IPS DF 6.9 (cell line): ENCODE results near the gene GPR39.

Experiments
- DNase-seq: peaks from one replicate; pipeline ENCODE4 v3.0.0-alpha.2; 2013; ENCODE audit warnings: low read depth, low spot score
- H3K27ac ChIP-seq: one replicate; pipeline ENCODE4 v1.5.1; 2013; ENCODE audit warnings: low read length, control low read depth
- H3K27me3 ChIP-seq: 2 replicates; pipeline ENCODE4 v1.6.1; 2013; ENCODE audit warnings: mild to moderate bottlenecking, low read length; ENCODE audit not compliant: control insufficient read depth, insufficient read depth
- H3K36me3 ChIP-seq: 2 replicates; pipeline ENCODE4 v1.6.1; 2013; ENCODE audit warnings: low read length; ENCODE audit not compliant: control insufficient read depth, insufficient read depth
- H3K4me1 ChIP-seq: 2 replicates; pipeline ENCODE4 v1.6.1; 2013; ENCODE audit warnings: low read length; ENCODE audit not compliant: control insufficient read depth, insufficient read depth
- H3K4me3 ChIP-seq: 2 replicates; pipeline ENCODE4 v1.5.1; 2013; ENCODE audit warnings: mild to moderate bottlenecking, low read length
- H3K9me3 ChIP-seq: 2 replicates; pipeline ENCODE4 v1.6.1; 2013; ENCODE audit warnings: low read length, inconsistent platforms; ENCODE audit not compliant: control insufficient read depth, insufficient read depth
- WGBS: extraction: QIAGEN DNeasy Blood & Tissue Kit; methylation state at CpG from one replicate; pipeline ENCODE4 v1.1.7; 2013; ENCODE audit warnings: mixed read lengths, missing lambda C conversion rate; ENCODE audit not compliant: insufficient read length, insufficient coverage; 5-methylcytosine and 5-hydroxymethylcytosine counted together

The GPR39 gene

DNA sequence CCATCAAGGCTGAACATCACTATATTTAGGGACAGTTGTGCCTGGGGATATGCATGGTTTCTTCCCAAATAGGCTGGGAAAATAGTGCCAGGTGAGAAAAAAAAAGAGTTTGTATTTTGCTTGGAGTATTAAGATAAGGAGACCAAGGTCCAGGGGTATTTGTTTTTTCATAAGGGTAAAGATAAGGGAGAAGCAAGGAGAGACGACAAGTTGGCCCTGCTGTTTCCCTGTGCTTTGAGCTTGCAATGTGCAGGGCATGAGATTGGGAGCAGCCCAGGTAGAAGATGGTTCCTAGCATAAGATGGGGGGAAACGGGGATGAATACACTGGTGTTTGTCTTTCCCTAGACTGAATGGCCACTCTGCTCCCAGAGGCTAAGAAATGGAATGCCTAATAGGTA lies 8.8 kb upstream of the GPR39 start:
- Histone ChIP-seq H3K27me3 (no peaks in the 10 kb centered on the region; the same call in 1 of the 2 replicates), H3K9me3 (no peaks in the 10 kb centered on the region), H3K4me3 (no peak overlapping the region), H3K4me1 (0 out of 2 replicates have a peak, but pooled peaks cover 1% of the 10 kb centered on the region), H3K36me3 (no peaks in the 10 kb centered on the region), H3K27ac (no peak overlapping the region)
- WGBS, result no CpG with 5 or more reads among the region's 2 CpGs
- no peak for DNase-seq

- no peaks in the 10 kb centered on the region for H3K9me3 ChIP-seq
- DNase-seq, result no peak
- WGBS, result no CpG with 5 or more reads among the region's 1 CpG
- peaks cover 4% of the 10 kb centered on the region; the same call in 1 of the 2 replicates for H3K4me1 ChIP-seq
- H3K27ac ChIP-seq, result no peak overlapping the region
- no peaks in the 10 kb centered on the region for H3K36me3 ChIP-seq
- peaks cover 4% of the 10 kb centered on the region; the same call in 1 of the 2 replicates for H3K27me3 ChIP-seq
- H3K4me3 ChIP-seq, result no peak overlapping the region
These were observed 4.6 kb upstream of the GPR39 start for GRCh38 chr2:132412021-132412420.

GRCh38 chr2:132414081-132414480 lies 2.5 kb upstream of the GPR39 start:
- Histone ChIP-seq H3K4me3 (no peak overlapping the region), H3K27ac (no peak overlapping the region), H3K4me1 (peaks cover 4% of the 10 kb centered on the region), H3K36me3 (no peaks in the 10 kb centered on the region), H3K9me3 (no peaks in the 10 kb centered on the region), H3K27me3 (peaks cover 4% of the 10 kb centered on the region; the same call in 1 of the 2 replicates)
- no CpG with 5 or more reads among the region's 6 CpGs for WGBS
- DNase-seq, result no peak

GRCh38 chr2:132415256-132415914 lies 1.2 kb upstream of the GPR39 start:
- peaks cover 4% of the 10 kb centered on the region for H3K4me1 ChIP-seq
- H3K27ac ChIP-seq, result no peak overlapping the region
- WGBS, result no CpG with 5 or more reads among the region's 9 CpGs

DNA sequence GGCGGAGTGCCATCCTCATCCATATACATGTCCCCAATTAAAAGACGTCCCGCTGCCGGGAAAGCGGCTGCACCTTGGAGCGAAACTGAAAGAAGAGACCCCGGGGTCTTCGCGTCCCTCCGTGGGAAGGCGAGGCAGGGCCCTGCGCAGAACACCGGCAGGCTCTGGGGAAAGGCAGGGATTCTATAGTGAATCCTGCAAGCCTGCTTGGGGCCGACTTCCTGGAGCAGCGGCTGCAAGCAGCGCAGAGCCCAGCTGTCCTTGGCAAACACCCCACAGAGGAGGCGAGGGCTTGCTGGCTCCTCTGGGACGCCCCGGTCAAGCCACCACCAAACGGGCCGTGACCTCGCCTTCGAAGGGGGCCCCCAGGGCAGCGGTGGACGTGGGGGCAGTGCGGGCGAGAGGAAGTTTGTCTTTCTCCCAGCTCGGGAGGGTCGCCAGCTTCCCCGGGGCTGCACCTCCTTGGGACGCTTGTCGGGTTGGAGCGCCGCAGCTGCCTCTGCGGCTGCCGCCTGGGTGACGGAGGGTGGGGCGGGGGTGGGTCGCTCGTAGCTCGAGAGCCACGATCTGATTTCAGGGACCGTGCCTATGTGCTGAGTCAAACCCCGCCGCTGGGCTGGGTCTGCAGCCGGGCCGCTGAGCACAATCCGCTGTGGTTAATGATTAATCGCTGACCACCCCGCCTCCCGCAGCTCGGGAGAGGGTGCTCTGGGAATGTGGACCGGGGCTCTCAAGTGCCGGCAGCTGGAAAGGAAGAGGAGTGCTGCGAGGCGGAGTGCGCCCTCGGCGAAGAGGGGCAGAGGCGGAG lies 486 bp upstream of the GPR39 start:
- H3K27me3 ChIP-seq, result peaks cover 4% of the 10 kb centered on the region; the same call in 1 of the 2 replicates
- no CpG with 5 or more reads among the region's 60 CpGs for WGBS
- H3K36me3 ChIP-seq, result no peaks in the 10 kb centered on the region
- no peak overlapping the region for H3K27ac ChIP-seq
- H3K4me3 ChIP-seq, result peak overlapping the region; percentile 60; the same call in 1 of the 2 replicates
- no peaks in the 10 kb centered on the region for H3K9me3 ChIP-seq
- DNase-seq, result no peak
- H3K4me1 ChIP-seq, result peaks cover 4% of the 10 kb centered on the region

More at GRCh38 chr2:132415256-132415914, 1.2 kb upstream of the GPR39 start:
- no peaks in the 10 kb centered on the region for H3K9me3 ChIP-seq
- H3K4me3 ChIP-seq, result peak overlapping the region; percentile 60; the same call in 1 of the 2 replicates
- no peaks in the 10 kb centered on the region for H3K36me3 ChIP-seq
- DNase-seq, result no peak
- peaks cover 4% of the 10 kb centered on the region; the same call in 1 of the 2 replicates for H3K27me3 ChIP-seq

DNA sequence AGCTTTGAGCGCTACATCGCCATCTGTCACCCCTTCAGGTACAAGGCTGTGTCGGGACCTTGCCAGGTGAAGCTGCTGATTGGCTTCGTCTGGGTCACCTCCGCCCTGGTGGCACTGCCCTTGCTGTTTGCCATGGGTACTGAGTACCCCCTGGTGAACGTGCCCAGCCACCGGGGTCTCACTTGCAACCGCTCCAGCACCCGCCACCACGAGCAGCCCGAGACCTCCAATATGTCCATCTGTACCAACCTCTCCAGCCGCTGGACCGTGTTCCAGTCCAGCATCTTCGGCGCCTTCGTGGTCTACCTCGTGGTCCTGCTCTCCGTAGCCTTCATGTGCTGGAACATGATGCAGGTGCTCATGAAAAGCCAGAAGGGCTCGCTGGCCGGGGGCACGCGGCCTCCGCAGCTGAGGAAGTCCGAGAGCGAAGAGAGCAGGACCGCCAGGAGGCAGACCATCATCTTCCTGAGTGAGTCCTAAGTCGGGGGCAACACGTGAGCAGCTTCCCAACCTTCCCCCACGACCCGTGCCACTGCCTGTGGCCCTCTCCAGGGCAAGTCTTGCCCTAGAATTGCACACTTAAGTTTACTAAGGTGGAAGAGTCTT lies 928 bp downstream of the GPR39 start:
- DNase-seq, result no peak
- Histone ChIP-seq H3K27me3 (peaks cover 4% of the 10 kb centered on the region; the same call in 1 of the 2 replicates), H3K27ac (no peak overlapping the region), H3K9me3 (no peaks in the 10 kb centered on the region), H3K4me3 (no peak overlapping the region), H3K36me3 (no peaks in the 10 kb centered on the region), H3K4me1 (peaks cover 4% of the 10 kb centered on the region)
- WGBS, result no CpG with 5 or more reads among the region's 30 CpGs

DNA sequence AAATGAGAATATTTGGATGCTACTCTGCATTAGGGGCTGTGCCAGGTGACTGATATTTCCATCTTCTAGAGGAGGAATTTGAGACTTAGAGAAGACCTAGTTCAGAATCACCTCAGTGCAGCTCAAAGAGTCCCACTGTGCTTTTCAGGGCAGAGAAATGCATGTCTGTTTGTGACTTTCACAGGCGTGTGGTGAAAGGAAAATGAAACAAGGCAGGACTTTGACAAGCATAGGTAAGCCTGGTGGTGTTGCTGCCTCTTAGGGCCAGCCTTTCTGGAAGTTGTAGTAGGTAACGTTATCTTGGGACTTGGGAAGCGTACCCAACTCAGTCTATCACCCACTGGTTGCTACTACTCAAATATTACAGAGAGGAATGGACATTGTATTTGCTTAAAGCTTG lies 2.6 kb downstream of the GPR39 start:
- H3K27me3 ChIP-seq, result peaks cover 4% of the 10 kb centered on the region; the same call in 1 of the 2 replicates
- peaks cover 4% of the 10 kb centered on the region for H3K4me1 ChIP-seq
- H3K27ac ChIP-seq, result no peak overlapping the region
- H3K36me3 ChIP-seq, result no peaks in the 10 kb centered on the region
- no peak overlapping the region for H3K4me3 ChIP-seq
- no CpG with 5 or more reads among the region's 3 CpGs for WGBS
- DNase-seq, result no peak
- no peaks in the 10 kb centered on the region for H3K9me3 ChIP-seq

- H3K9me3 ChIP-seq, result no peaks in the 10 kb centered on the region
- H3K36me3 ChIP-seq, result no peaks in the 10 kb centered on the region
- no CpG with 5 or more reads among the region's 6 CpGs for WGBS
- H3K27me3 ChIP-seq, result peaks cover 4% of the 10 kb centered on the region; the same call in 1 of the 2 replicates
- no peak overlapping the region for H3K4me3 ChIP-seq
- DNase-seq, result no peak
- H3K4me1 ChIP-seq, result peaks cover 4% of the 10 kb centered on the region
- H3K27ac ChIP-seq, result no peak overlapping the region
These were observed 3.3 kb downstream of the GPR39 start for GRCh38 chr2:132419941-132420340.

- Histone ChIP-seq H3K4me1 (peaks cover 2% of the 10 kb centered on the region; the same call in 1 of the 2 replicates), H3K27me3 (no peaks in the 10 kb centered on the region), H3K9me3 (no peaks in the 10 kb centered on the region), H3K4me3 (no peak overlapping the region), H3K27ac (no peak overlapping the region), H3K36me3 (no peaks in the 10 kb centered on the region)
- DNase-seq, result no peak
- no CpG with 5 or more reads among the region's 2 CpGs for WGBS
These were observed 4.5 kb downstream of the GPR39 start for GRCh38 chr2:132420816-132421805.
